K562 (cell line): ENCODE measurements around the gene PRR7. TPM values are rescaled to one million over a fixed set of nuclear protein-coding genes. Genes with fewer than 3 reads are reported as not detected.

Source experiments
- AFF1 ChIP-seq, 2 experiments: fragments of 450-650 bp; IDR thresholded peaks; 2 replicates each; pipeline ENCODE4 v1.6.1; 2018; ENCODE audit warnings: mild to moderate bottlenecking in 2 of 2, low read depth in 1 of 2; ENCODE audit not compliant: partially characterized antibody in 2 of 2
- CBX1 ChIP-seq: sonication (generic); IDR thresholded peaks from 2 replicates; pipeline ENCODE4 v1.6.1; 2016; ENCODE audit warnings: antibody characterized with exemption, low read depth, mild to moderate bottlenecking
- E2F1 ChIP-seq: sonication (generic); formaldehyde crosslinking; IDR thresholded peaks from 2 replicates; pipeline ENCODE4 v1.8.1; 2023; ENCODE audit warnings: mild to moderate bottlenecking, missing genetic modification reagents, moderate library complexity
- GATAD2B ChIP-seq: fragments of 450-650 bp; IDR thresholded peaks from 2 replicates; pipeline ENCODE4 v1.6.1; 2017; ENCODE audit warnings: mild to moderate bottlenecking, borderline replicate concordance
- HNRNPK ChIP-seq: fragments of 200-400 bp; formaldehyde crosslinking; IDR thresholded peaks from one replicate; pipeline ENCODE4 v1.6.1; 2018; ENCODE audit warnings: mild to moderate bottlenecking, low read depth, low read length; ENCODE audit not compliant: poor library complexity, severe bottlenecking
- ID3 ChIP-seq, 2 experiments: fragments of 250-450 bp in 1 of 2; fragments of 450-650 bp in 1 of 2; sonication (Bioruptor Pico) in 1 of 2; IDR thresholded peaks; 2 replicates each; pipeline versions ENCODE4 v1.6.1 to v1.8.0; 2016 to 2021; ENCODE audit warnings: mild to moderate bottlenecking in 2 of 2, moderate library complexity in 2 of 2, missing compliant biosample characterization in 1 of 2, missing genetic modification characterization in 1 of 2
- KDM5B ChIP-seq: fragments of 200-600 bp; sonication (generic); IDR thresholded peaks from 2 replicates; pipeline ENCODE4 v1.6.1; 2012; ENCODE audit warnings: low read depth, mild to moderate bottlenecking, moderate library complexity, low read length, control low read depth, inconsistent platforms; ENCODE audit not compliant: insufficient replicate concordance
- SIN3A ChIP-seq, 2 experiments: fragments of 150-350 bp in 1 of 2; IDR thresholded peaks; 2 replicates each; pipeline ENCODE4 v1.6.1; 2011 to 2016; ENCODE audit warnings: borderline replicate concordance in 2 of 2, low read depth in 2 of 2, low read length in 2 of 2, mild to moderate bottlenecking in 2 of 2, moderate library complexity in 2 of 2; ENCODE audit not compliant: control insufficient read depth in 1 of 2
- SRSF3 ChIP-seq: fragments of 200-400 bp; formaldehyde crosslinking; IDR thresholded peaks from 2 replicates; pipeline ENCODE4 v1.6.1; 2016; ENCODE audit warnings: mild to moderate bottlenecking, low read length, moderate library complexity; ENCODE audit not compliant: insufficient read depth
- TAF15 ChIP-seq: fragments of 200-400 bp; formaldehyde crosslinking; IDR thresholded peaks from 2 replicates; pipeline ENCODE4 v1.6.1; 2017; ENCODE audit warnings: mild to moderate bottlenecking, low read depth, low read length, moderate library complexity
- THAP12 ChIP-seq: fragments of 250-450 bp; sonication (Bioruptor Pico); IDR thresholded peaks from 2 replicates; pipeline ENCODE4 v1.9.0; 2021; ENCODE audit warnings: mild to moderate bottlenecking, inconsistent platforms
- TSC22D4 ChIP-seq: fragments of 450-650 bp; IDR thresholded peaks from 2 replicates; pipeline ENCODE4 v1.6.1; 2016; ENCODE audit warnings: missing genetic modification characterization, missing biosample characterization, control low read depth
- YBX1 ChIP-seq: fragments of 450-650 bp; IDR thresholded peaks from 2 replicates; pipeline ENCODE4 v1.7.1; 2016; ENCODE audit warnings: mild to moderate bottlenecking
- ZKSCAN1 ChIP-seq: fragments of 150-350 bp; IDR thresholded peaks from 2 replicates; pipeline ENCODE4 v1.6.1; 2016; ENCODE audit warnings: low read depth, low read length
- ZNF133 ChIP-seq: fragments of 250-450 bp; sonication (Bioruptor Pico); IDR thresholded peaks from 2 replicates; pipeline ENCODE4 v1.4.0; 2020; ENCODE audit warnings: mild to moderate bottlenecking
- ZNF311 ChIP-seq: fragments of 250-450 bp; sonication (Bioruptor Pico); IDR thresholded peaks from 2 replicates; pipeline ENCODE4 v1.4.0; 2020; ENCODE audit warnings: mild to moderate bottlenecking, moderate library complexity
- polyA plus RNA-seq, 8 experiments: library from polyadenylated mRNA; depleted of rRNA in 4 of 8; stranded (reverse) in 5 of 8; unstranded in 3 of 8; fragments of >200 nt; fragmentation: Nextera tagmentation in 2 of 8; fragmentation: Illumina TruSeq in 1 of 8; extraction: Ambion mirVana in 2 of 8; extraction: Trizol in 1 of 8; gene quantifications; 2 replicates each; pipeline versions ENCODE4 v1.2.1 to v1.2.3, GENCODE V29; 2011 to 2014; ENCODE audit warnings: inconsistent platforms in 1 of 8, missing spikeins in 1 of 8
- total RNA-seq, 7 experiments: library from RNA; depleted of rRNA in 6 of 7; stranded (reverse); fragments of >200 nt in 6 of 7; fragmentation: Illumina TruSeq in 2 of 7; extraction: Trizol in 2 of 7; gene quantifications; 2 replicates each; pipeline versions ENCODE4 v1.2.1 to v1.2.3, GENCODE V29; 2011 to 2021; ENCODE audit warnings: low replicate concordance in 1 of 7

PRR7 gene
- total and polyA plus RNA-seq, 9 of the 15 experiments (the other 6 are each of a cell fraction or from before 2014, with no cell fraction given): 0.80 to 11.3 (median 10.4) TPM; not detected in 4

GRCh38 chr5:177425801-177426565 is 20.6 kb upstream of the PRR7 start (continued):
- TF ChIP-seq THAP12 (peak; percentile 30; the same call in 1 of the 2 replicates), ID3 (CRISPR knock-in tag; IDR thresholded peaks at IDR 0.05) (no peak), ID3 (tag; IDR thresholded peaks at IDR 0.05) (0 out of 2 replicates have a peak, but pooled peaks have one; percentile 71), ZNF311 (CRISPR knock-in tag) (no peak), SRSF3 (no peak), TAF15 (no peak), TSC22D4 (tag) (no peak), ZKSCAN1 (no peak; the same call in 1 of the 2 replicates), GATAD2B (no peak), HNRNPK (no peak), CBX1 (peak; percentile 87; the same call in 1 of the 2 replicates), KDM5B (peak; percentile 83), AFF1 (IDR thresholded peaks at IDR 0.05; ENCODE audit: low read depth in 1 of 2, partially characterized antibody in 2 of 2) (peak in 1 of 2 experiments; percentile 47), E2F1 (CRISPR knock-in tag) (0 out of 2 replicates have a peak, but pooled peaks have one; percentile 17), ZNF133 (CRISPR knock-in tag) (no peak), SIN3A (IDR thresholded peaks at IDR 0.05; ENCODE audit: borderline replicate concordance in 2 of 2, control insufficient read depth in 1 of 2, low read depth in 2 of 2, low read length in 2 of 2) (peak in 1 of 2 experiments; percentile 56; a peak in 2 of 4 replicates), YBX1 (no peak)
